WTC11 (cell line): ENCODE measurements around the gene SECTM1. TPM values are rescaled to one million over a fixed set of nuclear protein-coding genes. Genes with fewer than 3 reads are reported as not detected.

ENCODE experiments used
- ATAC-seq: fragments of 200-7000 bp; cut with Tn5 transposase; 2 replicates; pipeline ENCODE4 v1.10.0; 2021; ENCODE audit warnings: mild to moderate bottlenecking, moderate library complexity
- CTCF ChIA-PET: fragments of 300-600 bp; sonication (Branson Sonifier 250); formaldehyde crosslinking; loops from one replicate; lab custom pipeline; 2021; ENCODE audit warnings: antibody characterized with exemption; lab: Charles Lee
- POLR2A ChIA-PET: fragments of 350-600 bp; sonication (Branson Sonifier 250); formaldehyde crosslinking; loops from one replicate; lab custom pipeline; 2021; ENCODE audit warnings: antibody characterized with exemption; lab: Charles Lee
- DNase-seq: peaks from one replicate; pipeline ENCODE4 v3.0.0; 2021; ENCODE audit warnings: low spot score
- H3K27ac Mint-ChIP-seq: 2 replicates; pipeline ENCODE4 v1.8.0; 2021; ENCODE audit warnings: mixed read lengths
- H3K27me3 Mint-ChIP-seq: 2 replicates; pipeline ENCODE4 v1.8.0; 2021; ENCODE audit warnings: low read depth, mild to moderate bottlenecking, moderate library complexity, mixed read lengths
- H3K36me3 Mint-ChIP-seq: 2 replicates; pipeline ENCODE4 v1.8.0; 2021; ENCODE audit warnings: mixed read lengths
- H3K4me1 Mint-ChIP-seq: 2 replicates; pipeline ENCODE4 v1.8.0; 2022; ENCODE audit warnings: mixed read lengths
- H3K4me3 Mint-ChIP-seq: 2 replicates; pipeline ENCODE4 v1.8.0; 2021; ENCODE audit warnings: mild to moderate bottlenecking, moderate library complexity, mixed read lengths
- H3K9me3 Mint-ChIP-seq: 2 replicates; pipeline ENCODE4 v1.8.0; 2021; ENCODE audit warnings: mixed read lengths
- ATF1 ChIP-seq: sonication (generic); formaldehyde crosslinking; IDR thresholded peaks from 2 replicates; pipeline ENCODE4 v1.8.1; 2023; ENCODE audit warnings: mild to moderate bottlenecking, moderate library complexity, missing genetic modification reagents
- GRHL2 ChIP-seq: fragments of 250-450 bp; sonication (Bioruptor Pico); IDR thresholded peaks from 2 replicates; pipeline ENCODE4 v1.8.0; 2022; ENCODE audit warnings: mild to moderate bottlenecking, moderate library complexity; ENCODE audit not compliant: insufficient replicate concordance, severe bottlenecking
- GTF2I ChIP-seq: fragments of 250-450 bp; sonication (Bioruptor Pico); conservative IDR thresholded peaks from 2 replicates; pipeline ENCODE4 v1.4.0; 2021; ENCODE audit warnings: mild to moderate bottlenecking
- JAZF1 ChIP-seq: fragments of 250-450 bp; sonication (Bioruptor Pico); IDR thresholded peaks from 2 replicates; pipeline ENCODE4 v1.9.0; 2021; ENCODE audit warnings: moderate library complexity, mild to moderate bottlenecking, inconsistent platforms
- KAT7 ChIP-seq: sonication (generic); formaldehyde crosslinking; IDR thresholded peaks from 2 replicates; pipeline ENCODE4 v1.8.1; 2023; ENCODE audit warnings: missing genetic modification reagents, mild to moderate bottlenecking, borderline replicate concordance
- MYBL2 ChIP-seq: sonication (generic); formaldehyde crosslinking; IDR thresholded peaks from 2 replicates; pipeline ENCODE4 v1.8.1; 2023; ENCODE audit warnings: mild to moderate bottlenecking, moderate library complexity, missing genetic modification reagents
- RORB ChIP-seq: fragments of 250-450 bp; sonication (Bioruptor Pico); IDR thresholded peaks from 2 replicates; pipeline ENCODE4 v1.9.0; 2021; ENCODE audit warnings: mild to moderate bottlenecking
- TEAD1 ChIP-seq: sonication (generic); formaldehyde crosslinking; IDR thresholded peaks from 2 replicates; pipeline ENCODE4 v1.8.0; 2022; ENCODE audit warnings: mild to moderate bottlenecking, missing genetic modification reagents
- ZBTB21 ChIP-seq: sonication (generic); formaldehyde crosslinking; IDR thresholded peaks from 2 replicates; pipeline ENCODE4 v1.8.1; 2023; ENCODE audit warnings: mild to moderate bottlenecking, missing genetic modification reagents, borderline replicate concordance
- ZNF121 ChIP-seq: sonication (generic); formaldehyde crosslinking; IDR thresholded peaks from 2 replicates; pipeline ENCODE4 v1.8.0; 2023; ENCODE audit warnings: missing genetic modification reagents
- ZNF671 ChIP-seq: fragments of 250-450 bp; sonication (Bioruptor Pico); IDR thresholded peaks from 2 replicates; pipeline ENCODE4 v1.8.0; 2021; ENCODE audit warnings: mild to moderate bottlenecking
- total RNA-seq: library from RNA; stranded (reverse); gene quantifications from 3 replicates; pipeline ENCODE4 v1.2.3, GENCODE V29; 2021
- TF ChIP-seq, protein P1 (sequence below): fragments of 250-450 bp; sonication (Bioruptor Pico); IDR thresholded peaks from 2 replicates; pipeline ENCODE4 v1.9.0; 2021; ENCODE audit warnings: mild to moderate bottlenecking
- TF ChIP-seq, protein P2 (sequence below): sonication (generic); formaldehyde crosslinking; IDR thresholded peaks from 2 replicates; pipeline ENCODE4 v1.8.0; 2023; ENCODE audit warnings: mild to moderate bottlenecking, missing genetic modification reagents
- TF ChIP-seq, protein P3 (sequence below): sonication (generic); formaldehyde crosslinking; IDR thresholded peaks from 2 replicates; pipeline ENCODE4 v1.8.1; 2023; ENCODE audit warnings: mild to moderate bottlenecking, missing genetic modification reagents, moderate library complexity
- TF ChIP-seq, protein P4 (sequence below): sonication (generic); formaldehyde crosslinking; IDR thresholded peaks from 2 replicates; pipeline ENCODE4 v1.8.1; 2023; ENCODE audit warnings: mild to moderate bottlenecking, moderate library complexity, missing genetic modification reagents
- TF ChIP-seq, protein P5 (sequence below): sonication (generic); formaldehyde crosslinking; IDR thresholded peaks from 2 replicates; pipeline ENCODE4 v1.8.1; 2023; ENCODE audit warnings: mild to moderate bottlenecking, missing genetic modification reagents, moderate library complexity
- TF ChIP-seq, protein P6 (sequence below): fragments of 200-600 bp; IDR thresholded peaks from 2 replicates; pipeline ENCODE4 v1.8.0; 2022; ENCODE audit warnings: antibody characterized with exemption
- TF ChIP-seq, protein P7 (sequence below): fragments of 250-450 bp; sonication (Bioruptor Pico); IDR thresholded peaks from 2 replicates; pipeline ENCODE4 v2.1.2; 2022; ENCODE audit warnings: mild to moderate bottlenecking, moderate library complexity
- TF ChIP-seq, protein P8 (sequence below): sonication (generic); formaldehyde crosslinking; IDR thresholded peaks from 2 replicates; pipeline ENCODE4 v1.8.0; 2023; ENCODE audit warnings: missing genetic modification reagents, mild to moderate bottlenecking, borderline replicate concordance
- TF ChIP-seq, protein P9 (sequence below): sonication (generic); formaldehyde crosslinking; IDR thresholded peaks from 2 replicates; pipeline ENCODE4 v1.8.1; 2022; ENCODE audit warnings: low read depth, mild to moderate bottlenecking, moderate library complexity, missing genetic modification reagents, borderline replicate concordance

Gene SECTM1
- total RNA-seq, 1 experiment from 2014 or later: 0.22 TPM

DNA sequence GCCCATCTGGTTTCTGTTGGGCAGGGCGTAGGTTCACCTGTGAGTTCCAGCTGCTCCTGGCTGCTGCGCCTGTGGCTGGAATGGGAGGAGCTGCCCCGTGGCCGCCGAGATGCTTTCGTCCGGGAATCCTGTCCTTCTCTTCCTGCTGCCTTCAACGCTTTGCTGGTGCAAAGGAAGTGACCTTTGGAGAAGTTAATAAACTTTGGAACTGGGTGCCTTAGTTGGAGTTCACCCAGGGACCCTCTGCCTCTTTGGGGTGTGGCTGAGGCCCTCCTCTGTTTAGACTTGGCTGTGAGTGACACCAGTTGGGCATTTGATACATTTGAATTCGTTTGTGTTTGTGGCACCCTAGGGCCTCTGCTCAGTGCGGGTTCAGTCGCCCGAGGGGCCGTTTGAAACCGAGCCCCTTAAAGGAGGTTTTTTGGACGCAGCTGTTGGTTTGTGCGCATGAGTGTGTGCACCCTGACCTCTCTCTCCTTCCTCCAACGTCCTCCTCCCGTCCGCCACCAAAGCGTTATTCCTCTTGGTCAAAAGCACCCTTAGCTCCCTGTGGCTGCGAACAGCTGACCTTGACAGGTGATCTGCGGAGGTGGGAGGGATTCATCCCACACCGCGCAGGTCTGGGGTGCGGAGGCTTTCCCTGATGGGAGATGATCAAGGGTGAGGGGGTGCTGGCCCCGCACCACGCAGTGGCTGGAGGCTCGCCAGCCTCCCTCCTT lies 9.0 kb upstream of the SECTM1 start:
- Mint-ChIP-seq H3K27ac (no peak overlapping the region), H3K9me3 (peaks cover 7% of the 10 kb centered on the region), H3K27me3 (peaks cover 38% of the 10 kb centered on the region), H3K36me3 (peaks cover 7% of the 10 kb centered on the region), H3K4me1 (peaks cover 5% of the 10 kb centered on the region; the same call in 1 of the 2 replicates), H3K4me3 (no peak overlapping the region)
- DNase-seq: no peak
- POLR2A ChIA-PET: no interaction called here
- TF ChIP-seq, protein P1, sequence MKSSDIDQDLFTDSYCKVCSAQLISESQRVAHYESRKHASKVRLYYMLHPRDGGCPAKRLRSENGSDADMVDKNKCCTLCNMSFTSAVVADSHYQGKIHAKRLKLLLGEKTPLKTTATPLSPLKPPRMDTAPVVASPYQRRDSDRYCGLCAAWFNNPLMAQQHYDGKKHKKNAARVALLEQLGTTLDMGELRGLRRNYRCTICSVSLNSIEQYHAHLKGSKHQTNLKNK: no peak
- TF ChIP-seq, protein P2, sequence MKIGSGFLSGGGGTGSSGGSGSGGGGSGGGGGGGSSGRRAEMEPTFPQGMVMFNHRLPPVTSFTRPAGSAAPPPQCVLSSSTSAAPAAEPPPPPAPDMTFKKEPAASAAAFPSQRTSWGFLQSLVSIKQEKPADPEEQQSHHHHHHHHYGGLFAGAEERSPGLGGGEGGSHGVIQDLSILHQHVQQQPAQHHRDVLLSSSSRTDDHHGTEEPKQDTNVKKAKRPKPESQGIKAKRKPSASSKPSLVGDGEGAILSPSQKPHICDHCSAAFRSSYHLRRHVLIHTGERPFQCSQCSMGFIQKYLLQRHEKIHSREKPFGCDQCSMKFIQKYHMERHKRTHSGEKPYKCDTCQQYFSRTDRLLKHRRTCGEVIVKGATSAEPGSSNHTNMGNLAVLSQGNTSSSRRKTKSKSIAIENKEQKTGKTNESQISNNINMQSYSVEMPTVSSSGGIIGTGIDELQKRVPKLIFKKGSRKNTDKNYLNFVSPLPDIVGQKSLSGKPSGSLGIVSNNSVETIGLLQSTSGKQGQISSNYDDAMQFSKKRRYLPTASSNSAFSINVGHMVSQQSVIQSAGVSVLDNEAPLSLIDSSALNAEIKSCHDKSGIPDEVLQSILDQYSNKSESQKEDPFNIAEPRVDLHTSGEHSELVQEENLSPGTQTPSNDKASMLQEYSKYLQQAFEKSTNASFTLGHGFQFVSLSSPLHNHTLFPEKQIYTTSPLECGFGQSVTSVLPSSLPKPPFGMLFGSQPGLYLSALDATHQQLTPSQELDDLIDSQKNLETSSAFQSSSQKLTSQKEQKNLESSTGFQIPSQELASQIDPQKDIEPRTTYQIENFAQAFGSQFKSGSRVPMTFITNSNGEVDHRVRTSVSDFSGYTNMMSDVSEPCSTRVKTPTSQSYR: no peak
- no peak for TF ChIP-seq RORB (CRISPR knock-in tag)
- no peak for TF ChIP-seq TEAD1
- no peak for TF ChIP-seq ATF1 (CRISPR knock-in tag)
- TF ChIP-seq, protein P3, sequence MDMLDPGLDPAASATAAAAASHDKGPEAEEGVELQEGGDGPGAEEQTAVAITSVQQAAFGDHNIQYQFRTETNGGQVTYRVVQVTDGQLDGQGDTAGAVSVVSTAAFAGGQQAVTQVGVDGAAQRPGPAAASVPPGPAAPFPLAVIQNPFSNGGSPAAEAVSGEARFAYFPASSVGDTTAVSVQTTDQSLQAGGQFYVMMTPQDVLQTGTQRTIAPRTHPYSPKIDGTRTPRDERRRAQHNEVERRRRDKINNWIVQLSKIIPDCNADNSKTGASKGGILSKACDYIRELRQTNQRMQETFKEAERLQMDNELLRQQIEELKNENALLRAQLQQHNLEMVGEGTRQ: no peak
- no peak for TF ChIP-seq GTF2I (CRISPR knock-in tag)
- TF ChIP-seq, protein P4, sequence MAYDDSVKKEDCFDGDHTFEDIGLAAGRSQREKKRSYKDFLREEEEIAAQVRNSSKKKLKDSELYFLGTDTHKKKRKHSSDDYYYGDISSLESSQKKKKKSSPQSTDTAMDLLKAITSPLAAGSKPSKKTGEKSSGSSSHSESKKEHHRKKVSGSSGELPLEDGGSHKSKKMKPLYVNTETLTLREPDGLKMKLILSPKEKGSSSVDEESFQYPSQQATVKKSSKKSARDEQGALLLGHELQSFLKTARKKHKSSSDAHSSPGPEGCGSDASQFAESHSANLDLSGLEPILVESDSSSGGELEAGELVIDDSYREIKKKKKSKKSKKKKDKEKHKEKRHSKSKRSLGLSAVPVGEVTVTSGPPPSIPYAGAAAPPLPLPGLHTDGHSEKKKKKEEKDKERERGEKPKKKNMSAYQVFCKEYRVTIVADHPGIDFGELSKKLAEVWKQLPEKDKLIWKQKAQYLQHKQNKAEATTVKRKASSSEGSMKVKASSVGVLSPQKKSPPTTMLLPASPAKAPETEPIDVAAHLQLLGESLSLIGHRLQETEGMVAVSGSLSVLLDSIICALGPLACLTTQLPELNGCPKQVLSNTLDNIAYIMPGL (CRISPR knock-in tag): no peak
- TF ChIP-seq JAZF1 (CRISPR knock-in tag): no peak
- TF ChIP-seq, protein P5, sequence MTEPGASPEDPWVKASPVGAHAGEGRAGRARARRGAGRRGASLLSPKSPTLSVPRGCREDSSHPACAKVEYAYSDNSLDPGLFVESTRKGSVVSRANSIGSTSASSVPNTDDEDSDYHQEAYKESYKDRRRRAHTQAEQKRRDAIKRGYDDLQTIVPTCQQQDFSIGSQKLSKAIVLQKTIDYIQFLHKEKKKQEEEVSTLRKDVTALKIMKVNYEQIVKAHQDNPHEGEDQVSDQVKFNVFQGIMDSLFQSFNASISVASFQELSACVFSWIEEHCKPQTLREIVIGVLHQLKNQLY: no peak
- no peak for TF ChIP-seq MYBL2
- TF ChIP-seq, protein P6, sequence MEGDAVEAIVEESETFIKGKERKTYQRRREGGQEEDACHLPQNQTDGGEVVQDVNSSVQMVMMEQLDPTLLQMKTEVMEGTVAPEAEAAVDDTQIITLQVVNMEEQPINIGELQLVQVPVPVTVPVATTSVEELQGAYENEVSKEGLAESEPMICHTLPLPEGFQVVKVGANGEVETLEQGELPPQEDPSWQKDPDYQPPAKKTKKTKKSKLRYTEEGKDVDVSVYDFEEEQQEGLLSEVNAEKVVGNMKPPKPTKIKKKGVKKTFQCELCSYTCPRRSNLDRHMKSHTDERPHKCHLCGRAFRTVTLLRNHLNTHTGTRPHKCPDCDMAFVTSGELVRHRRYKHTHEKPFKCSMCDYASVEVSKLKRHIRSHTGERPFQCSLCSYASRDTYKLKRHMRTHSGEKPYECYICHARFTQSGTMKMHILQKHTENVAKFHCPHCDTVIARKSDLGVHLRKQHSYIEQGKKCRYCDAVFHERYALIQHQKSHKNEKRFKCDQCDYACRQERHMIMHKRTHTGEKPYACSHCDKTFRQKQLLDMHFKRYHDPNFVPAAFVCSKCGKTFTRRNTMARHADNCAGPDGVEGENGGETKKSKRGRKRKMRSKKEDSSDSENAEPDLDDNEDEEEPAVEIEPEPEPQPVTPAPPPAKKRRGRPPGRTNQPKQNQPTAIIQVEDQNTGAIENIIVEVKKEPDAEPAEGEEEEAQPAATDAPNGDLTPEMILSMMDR: no peak
- TF ChIP-seq, protein P7, sequence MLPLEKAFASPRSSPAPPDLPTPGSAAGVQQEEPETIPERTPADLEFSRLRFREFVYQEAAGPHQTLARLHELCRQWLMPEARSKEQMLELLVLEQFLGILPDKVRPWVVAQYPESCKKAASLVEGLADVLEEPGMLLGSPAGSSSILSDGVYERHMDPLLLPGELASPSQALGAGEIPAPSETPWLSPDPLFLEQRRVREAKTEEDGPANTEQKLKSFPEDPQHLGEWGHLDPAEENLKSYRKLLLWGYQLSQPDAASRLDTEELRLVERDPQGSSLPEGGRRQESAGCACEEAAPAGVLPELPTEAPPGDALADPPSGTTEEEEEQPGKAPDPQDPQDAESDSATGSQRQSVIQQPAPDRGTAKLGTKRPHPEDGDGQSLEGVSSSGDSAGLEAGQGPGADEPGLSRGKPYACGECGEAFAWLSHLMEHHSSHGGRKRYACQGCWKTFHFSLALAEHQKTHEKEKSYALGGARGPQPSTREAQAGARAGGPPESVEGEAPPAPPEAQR: no peak
- no peak for TF ChIP-seq KAT7 (CRISPR knock-in tag)
- no peak for TF ChIP-seq ZNF671
- TF ChIP-seq, protein P8, sequence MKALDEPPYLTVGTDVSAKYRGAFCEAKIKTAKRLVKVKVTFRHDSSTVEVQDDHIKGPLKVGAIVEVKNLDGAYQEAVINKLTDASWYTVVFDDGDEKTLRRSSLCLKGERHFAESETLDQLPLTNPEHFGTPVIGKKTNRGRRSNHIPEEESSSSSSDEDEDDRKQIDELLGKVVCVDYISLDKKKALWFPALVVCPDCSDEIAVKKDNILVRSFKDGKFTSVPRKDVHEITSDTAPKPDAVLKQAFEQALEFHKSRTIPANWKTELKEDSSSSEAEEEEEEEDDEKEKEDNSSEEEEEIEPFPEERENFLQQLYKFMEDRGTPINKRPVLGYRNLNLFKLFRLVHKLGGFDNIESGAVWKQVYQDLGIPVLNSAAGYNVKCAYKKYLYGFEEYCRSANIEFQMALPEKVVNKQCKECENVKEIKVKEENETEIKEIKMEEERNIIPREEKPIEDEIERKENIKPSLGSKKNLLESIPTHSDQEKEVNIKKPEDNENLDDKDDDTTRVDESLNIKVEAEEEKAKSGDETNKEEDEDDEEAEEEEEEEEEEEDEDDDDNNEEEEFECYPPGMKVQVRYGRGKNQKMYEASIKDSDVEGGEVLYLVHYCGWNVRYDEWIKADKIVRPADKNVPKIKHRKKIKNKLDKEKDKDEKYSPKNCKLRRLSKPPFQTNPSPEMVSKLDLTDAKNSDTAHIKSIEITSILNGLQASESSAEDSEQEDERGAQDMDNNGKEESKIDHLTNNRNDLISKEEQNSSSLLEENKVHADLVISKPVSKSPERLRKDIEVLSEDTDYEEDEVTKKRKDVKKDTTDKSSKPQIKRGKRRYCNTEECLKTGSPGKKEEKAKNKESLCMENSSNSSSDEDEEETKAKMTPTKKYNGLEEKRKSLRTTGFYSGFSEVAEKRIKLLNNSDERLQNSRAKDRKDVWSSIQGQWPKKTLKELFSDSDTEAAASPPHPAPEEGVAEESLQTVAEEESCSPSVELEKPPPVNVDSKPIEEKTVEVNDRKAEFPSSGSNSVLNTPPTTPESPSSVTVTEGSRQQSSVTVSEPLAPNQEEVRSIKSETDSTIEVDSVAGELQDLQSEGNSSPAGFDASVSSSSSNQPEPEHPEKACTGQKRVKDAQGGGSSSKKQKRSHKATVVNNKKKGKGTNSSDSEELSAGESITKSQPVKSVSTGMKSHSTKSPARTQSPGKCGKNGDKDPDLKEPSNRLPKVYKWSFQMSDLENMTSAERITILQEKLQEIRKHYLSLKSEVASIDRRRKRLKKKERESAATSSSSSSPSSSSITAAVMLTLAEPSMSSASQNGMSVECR (CRISPR knock-in tag): no peak
- TF ChIP-seq, protein P9, sequence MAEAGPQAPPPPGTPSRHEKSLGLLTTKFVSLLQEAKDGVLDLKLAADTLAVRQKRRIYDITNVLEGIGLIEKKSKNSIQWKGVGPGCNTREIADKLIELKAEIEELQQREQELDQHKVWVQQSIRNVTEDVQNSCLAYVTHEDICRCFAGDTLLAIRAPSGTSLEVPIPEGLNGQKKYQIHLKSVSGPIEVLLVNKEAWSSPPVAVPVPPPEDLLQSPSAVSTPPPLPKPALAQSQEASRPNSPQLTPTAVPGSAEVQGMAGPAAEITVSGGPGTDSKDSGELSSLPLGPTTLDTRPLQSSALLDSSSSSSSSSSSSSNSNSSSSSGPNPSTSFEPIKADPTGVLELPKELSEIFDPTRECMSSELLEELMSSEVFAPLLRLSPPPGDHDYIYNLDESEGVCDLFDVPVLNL (CRISPR knock-in tag): no peak
- no peak for TF ChIP-seq ZNF121 (CRISPR knock-in tag)
- TF ChIP-seq ZBTB21 (CRISPR knock-in tag): no peak
- no peak for TF ChIP-seq GRHL2 (CRISPR knock-in tag)
- CTCF ChIA-PET: interaction anchor here (1.3 kb wide), 2 partner anchors 15 to 82 kb away, joined by 3 to 7 read pairs; no protein-coding TSS in a partner anchor
- no peak for ATAC-seq
